DOHH2 (cell line): ENCODE measurements around the gene PBX4.

Experiments used
- H3F3A ChIP-seq: fragments of 200-600 bp; sonication (generic), shearing (Covaris generic); 2 replicates; pipeline ENCODE4 v1.6.0; 2016; ENCODE audit warnings: antibody characterized with exemption, mild to moderate bottlenecking; ENCODE audit not compliant: control insufficient read depth, insufficient read depth
- H3K27ac ChIP-seq: fragments of 200-600 bp; sonication (generic); 2 replicates; pipeline ENCODE4 v1.5.1; 2014; ENCODE audit warnings: low read depth, mild to moderate bottlenecking, low read length, moderate library complexity
- H3K27me3 ChIP-seq: fragments of 200-600 bp; sonication (generic); 2 replicates; pipeline ENCODE4 v1.6.1; 2014; ENCODE audit warnings: mild to moderate bottlenecking, low read length, mixed read lengths; ENCODE audit not compliant: control insufficient read depth
- H3K36me3 ChIP-seq: fragments of 200-600 bp; sonication (generic); 2 replicates; pipeline ENCODE4 v1.6.1; 2014; ENCODE audit warnings: mild to moderate bottlenecking, low read length, moderate library complexity, mixed read lengths; ENCODE audit not compliant: control insufficient read depth
- H3K4me1 ChIP-seq: fragments of 200-600 bp; sonication (generic); 2 replicates; pipeline ENCODE4 v1.6.1; 2014; ENCODE audit warnings: mild to moderate bottlenecking, low read length, mixed read lengths; ENCODE audit not compliant: control insufficient read depth
- H3K4me2 ChIP-seq: fragments of 200-600 bp; sonication (generic); 2 replicates; pipeline ENCODE4 v1.6.0; 2014; ENCODE audit warnings: mild to moderate bottlenecking, low read length, moderate library complexity
- H3K4me3 ChIP-seq: fragments of 200-600 bp; sonication (generic); 2 replicates; pipeline ENCODE4 v1.5.1; 2014; ENCODE audit warnings: mild to moderate bottlenecking, low read length, mixed read lengths
- H3K79me2 ChIP-seq: fragments of 200-600 bp; sonication (generic); 2 replicates; pipeline ENCODE4 v1.6.1; 2014; ENCODE audit warnings: mild to moderate bottlenecking, low read length, mixed read lengths; ENCODE audit not compliant: control insufficient read depth
- H3K9me2 ChIP-seq: fragments of 200-600 bp; sonication (generic); replicated peaks from 2 replicates; pipeline ENCODE4 v1.6.1; 2014; ENCODE audit warnings: mild to moderate bottlenecking, low read length, mixed read lengths; ENCODE audit not compliant: control insufficient read depth
- H3K9me3 ChIP-seq: fragments of 200-600 bp; sonication (generic); 2 replicates; pipeline ENCODE4 v1.6.1; 2014; ENCODE audit warnings: antibody characterized with exemption, low read length, mixed read lengths; ENCODE audit not compliant: control insufficient read depth, insufficient read depth
- H4K20me1 ChIP-seq: fragments of 200-600 bp; sonication (generic); 2 replicates; pipeline ENCODE4 v1.6.0; 2014; ENCODE audit warnings: low read depth, mild to moderate bottlenecking, antibody characterized with exemption, low read length, moderate library complexity; ENCODE audit not compliant: control insufficient read depth, insufficient read depth
- CTCF ChIP-seq: fragments of 200-600 bp; sonication (generic); IDR thresholded peaks from one replicate; pipeline ENCODE4 v1.5.1; 2014; ENCODE audit warnings: antibody characterized with exemption, mild to moderate bottlenecking, low read depth, low read length; ENCODE audit not compliant: poor library complexity, severe bottlenecking
- EZH2phosphoT487 ChIP-seq: fragments of 200-600 bp; sonication (generic); IDR thresholded peaks from 2 replicates; pipeline ENCODE4 v1.6.1; 2017; ENCODE audit warnings: borderline replicate concordance, mild to moderate bottlenecking, antibody characterized with exemption, low read length, moderate library complexity, mixed read lengths

PBX4 gene

GRCh38 chr19:19631346-19631745, 12.9 kb upstream of the PBX4 start:
- Histone ChIP-seq H3K4me3 (no peak overlapping the region), H3K4me2 (no peak overlapping the region), H3K9me3 (no peaks in the 10 kb centered on the region), H3K9me2 (no peaks in the 10 kb centered on the region), H3K4me1 (peaks cover 16% of the 10 kb centered on the region), H4K20me1 (no peaks in the 10 kb centered on the region), H3F3A (peaks cover 3% of the 10 kb centered on the region; the same call in 1 of the 2 replicates), H3K79me2 (no peaks in the 10 kb centered on the region), H3K27me3 (no peaks in the 10 kb centered on the region), H3K27ac (no peak overlapping the region), H3K36me3 (peaks cover 47% of the 10 kb centered on the region)
- TF ChIP-seq CTCF (no peak), EZH2phosphoT487 (no peak)

- peaks cover 16% of the 10 kb centered on the region for H3K4me1 ChIP-seq
- no peak overlapping the region for H3K4me2 ChIP-seq
- no peak overlapping the region for H3K27ac ChIP-seq
- TF ChIP-seq CTCF (no peak), EZH2phosphoT487 (no peak)
- H3K4me3 ChIP-seq = no peak overlapping the region
- H3K27me3 ChIP-seq = no peaks in the 10 kb centered on the region
- no peaks in the 10 kb centered on the region for H3K9me3 ChIP-seq
- H3K36me3 ChIP-seq = peaks cover 44% of the 10 kb centered on the region
- no peaks in the 10 kb centered on the region for H3K79me2 ChIP-seq
- H4K20me1 ChIP-seq = no peaks in the 10 kb centered on the region
- no peaks in the 10 kb centered on the region for H3K9me2 ChIP-seq
- H3F3A ChIP-seq = peaks cover 3% of the 10 kb centered on the region; the same call in 1 of the 2 replicates
Measured at GRCh38 chr19:19630426-19630825, 11.9 kb upstream of the PBX4 start.

- Histone ChIP-seq H3K9me3 (no peaks in the 10 kb centered on the region), H3K27ac (no peak overlapping the region), H4K20me1 (no peaks in the 10 kb centered on the region), H3K9me2 (no peaks in the 10 kb centered on the region), H3F3A (peaks cover 3% of the 10 kb centered on the region; the same call in 1 of the 2 replicates), H3K4me1 (peaks cover 16% of the 10 kb centered on the region), H3K79me2 (no peaks in the 10 kb centered on the region), H3K4me3 (no peak overlapping the region), H3K4me2 (no peak overlapping the region), H3K27me3 (no peaks in the 10 kb centered on the region), H3K36me3 (peaks cover 40% of the 10 kb centered on the region)
- TF ChIP-seq EZH2phosphoT487 (no peak), CTCF (no peak)
Measured at GRCh38 chr19:19630062-19630414, 11.6 kb upstream of the PBX4 start.
